WTC11 (cell line): Measurements from ENCODE around the gene SEPTIN1. TPM values are rescaled to one million over a fixed set of nuclear protein-coding genes. Genes with fewer than 3 reads are reported as not detected.
"Not testable (repeated sequence)": the region's sequence is repeated elsewhere in the genome, so short reads cannot be mapped to it uniquely, and the experiment has no call there.

Experiments used
- ATAC-seq: fragments of 200-7000 bp; cut with Tn5 transposase; 2 replicates; pipeline ENCODE4 v1.10.0; 2021; ENCODE audit warnings: mild to moderate bottlenecking, moderate library complexity
- CTCF ChIA-PET: fragments of 300-600 bp; sonication (Branson Sonifier 250); formaldehyde crosslinking; loops from one replicate; lab custom pipeline; 2021; ENCODE audit warnings: antibody characterized with exemption; lab: Charles Lee
- POLR2A ChIA-PET: fragments of 350-600 bp; sonication (Branson Sonifier 250); formaldehyde crosslinking; loops from one replicate; lab custom pipeline; 2021; ENCODE audit warnings: antibody characterized with exemption; lab: Charles Lee
- DNase-seq: peaks from one replicate; pipeline ENCODE4 v3.0.0; 2021; ENCODE audit warnings: low spot score
- H3K27ac Mint-ChIP-seq: 2 replicates; pipeline ENCODE4 v1.8.0; 2021; ENCODE audit warnings: mixed read lengths
- H3K27me3 Mint-ChIP-seq: 2 replicates; pipeline ENCODE4 v1.8.0; 2021; ENCODE audit warnings: low read depth, mild to moderate bottlenecking, moderate library complexity, mixed read lengths
- H3K36me3 Mint-ChIP-seq: 2 replicates; pipeline ENCODE4 v1.8.0; 2021; ENCODE audit warnings: mixed read lengths
- H3K4me1 Mint-ChIP-seq: 2 replicates; pipeline ENCODE4 v1.8.0; 2022; ENCODE audit warnings: mixed read lengths
- H3K4me3 Mint-ChIP-seq: 2 replicates; pipeline ENCODE4 v1.8.0; 2021; ENCODE audit warnings: mild to moderate bottlenecking, moderate library complexity, mixed read lengths
- H3K9me3 Mint-ChIP-seq: 2 replicates; pipeline ENCODE4 v1.8.0; 2021; ENCODE audit warnings: mixed read lengths
- GABPB1 ChIP-seq: sonication (generic); formaldehyde crosslinking; IDR thresholded peaks from 2 replicates; pipeline ENCODE4 v1.8.1; 2023; ENCODE audit warnings: mild to moderate bottlenecking, missing genetic modification reagents
- SP1 ChIP-seq: sonication (generic); formaldehyde crosslinking; conservative IDR thresholded peaks from 2 replicates; pipeline ENCODE4 v1.8.1; 2022; ENCODE audit warnings: missing genetic modification reagents
- ZNF263 ChIP-seq: sonication (generic); formaldehyde crosslinking; IDR thresholded peaks from 2 replicates; pipeline ENCODE4 v1.8.1; 2022; ENCODE audit warnings: low read depth, mild to moderate bottlenecking, moderate library complexity, missing genetic modification reagents
- total RNA-seq: library from RNA; stranded (reverse); gene quantifications from 3 replicates; pipeline ENCODE4 v1.2.3, GENCODE V29; 2021
- TF ChIP-seq, protein P1 (sequence below): sonication (generic); formaldehyde crosslinking; IDR thresholded peaks from 2 replicates; pipeline ENCODE4 v1.8.1; 2022; ENCODE audit warnings: mild to moderate bottlenecking, moderate library complexity, missing genetic modification reagents
- TF ChIP-seq, protein P2 (sequence below): sonication (generic); formaldehyde crosslinking; IDR thresholded peaks from 2 replicates; pipeline ENCODE4 v1.8.1; 2023; ENCODE audit warnings: mild to moderate bottlenecking, moderate library complexity, missing genetic modification reagents

The SEPTIN1 gene
- total RNA-seq, 1 experiment from 2014 or later: 2.3 TPM

DNA sequence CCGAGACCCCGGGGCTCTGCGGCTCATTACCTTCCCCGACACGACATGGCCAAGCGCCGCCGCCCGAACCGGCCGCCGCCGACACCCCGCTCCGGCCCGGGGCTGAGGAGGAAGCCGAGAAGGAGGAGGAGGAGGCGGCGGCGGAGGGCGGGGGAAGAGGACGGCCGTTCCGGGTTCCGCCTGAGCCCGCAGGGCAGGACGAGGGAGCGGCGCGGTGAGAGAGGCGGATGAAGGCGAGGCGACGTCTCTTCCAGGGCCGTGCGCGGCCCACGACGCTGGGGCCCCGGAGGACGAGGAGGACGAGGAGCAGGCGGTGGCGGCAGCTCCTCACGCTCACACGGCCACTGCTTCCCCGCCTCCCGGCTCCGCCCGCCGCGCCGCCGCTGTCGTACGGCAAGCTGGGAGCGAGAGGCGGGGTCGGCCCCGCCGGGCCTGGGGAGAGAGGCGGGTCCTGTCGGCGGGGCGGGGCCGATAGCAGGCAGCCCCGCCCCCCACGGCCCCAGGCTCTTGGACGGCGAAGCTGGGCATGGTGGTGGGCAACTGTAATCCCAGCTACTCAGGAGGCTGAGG, 47.2 kb downstream of the SEPTIN1 start (continued):
- TF ChIP-seq, protein P1, sequence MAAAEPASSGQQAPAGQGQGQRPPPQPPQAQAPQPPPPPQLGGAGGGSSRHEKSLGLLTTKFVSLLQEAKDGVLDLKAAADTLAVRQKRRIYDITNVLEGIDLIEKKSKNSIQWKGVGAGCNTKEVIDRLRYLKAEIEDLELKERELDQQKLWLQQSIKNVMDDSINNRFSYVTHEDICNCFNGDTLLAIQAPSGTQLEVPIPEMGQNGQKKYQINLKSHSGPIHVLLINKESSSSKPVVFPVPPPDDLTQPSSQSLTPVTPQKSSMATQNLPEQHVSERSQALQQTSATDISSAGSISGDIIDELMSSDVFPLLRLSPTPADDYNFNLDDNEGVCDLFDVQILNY (CRISPR knock-in tag): peak; percentile 56; the same call in 1 of the 2 replicates
- TF ChIP-seq, protein P2, sequence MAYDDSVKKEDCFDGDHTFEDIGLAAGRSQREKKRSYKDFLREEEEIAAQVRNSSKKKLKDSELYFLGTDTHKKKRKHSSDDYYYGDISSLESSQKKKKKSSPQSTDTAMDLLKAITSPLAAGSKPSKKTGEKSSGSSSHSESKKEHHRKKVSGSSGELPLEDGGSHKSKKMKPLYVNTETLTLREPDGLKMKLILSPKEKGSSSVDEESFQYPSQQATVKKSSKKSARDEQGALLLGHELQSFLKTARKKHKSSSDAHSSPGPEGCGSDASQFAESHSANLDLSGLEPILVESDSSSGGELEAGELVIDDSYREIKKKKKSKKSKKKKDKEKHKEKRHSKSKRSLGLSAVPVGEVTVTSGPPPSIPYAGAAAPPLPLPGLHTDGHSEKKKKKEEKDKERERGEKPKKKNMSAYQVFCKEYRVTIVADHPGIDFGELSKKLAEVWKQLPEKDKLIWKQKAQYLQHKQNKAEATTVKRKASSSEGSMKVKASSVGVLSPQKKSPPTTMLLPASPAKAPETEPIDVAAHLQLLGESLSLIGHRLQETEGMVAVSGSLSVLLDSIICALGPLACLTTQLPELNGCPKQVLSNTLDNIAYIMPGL: peak; percentile 38; the same call in 1 of the 2 replicates
- TF ChIP-seq SP1 (CRISPR knock-in tag): peak; percentile 80
- peak; percentile 50 for TF ChIP-seq ZNF263 (CRISPR knock-in tag)
- peak; percentile 24; the same call in 1 of the 2 replicates for TF ChIP-seq GABPB1

DNA sequence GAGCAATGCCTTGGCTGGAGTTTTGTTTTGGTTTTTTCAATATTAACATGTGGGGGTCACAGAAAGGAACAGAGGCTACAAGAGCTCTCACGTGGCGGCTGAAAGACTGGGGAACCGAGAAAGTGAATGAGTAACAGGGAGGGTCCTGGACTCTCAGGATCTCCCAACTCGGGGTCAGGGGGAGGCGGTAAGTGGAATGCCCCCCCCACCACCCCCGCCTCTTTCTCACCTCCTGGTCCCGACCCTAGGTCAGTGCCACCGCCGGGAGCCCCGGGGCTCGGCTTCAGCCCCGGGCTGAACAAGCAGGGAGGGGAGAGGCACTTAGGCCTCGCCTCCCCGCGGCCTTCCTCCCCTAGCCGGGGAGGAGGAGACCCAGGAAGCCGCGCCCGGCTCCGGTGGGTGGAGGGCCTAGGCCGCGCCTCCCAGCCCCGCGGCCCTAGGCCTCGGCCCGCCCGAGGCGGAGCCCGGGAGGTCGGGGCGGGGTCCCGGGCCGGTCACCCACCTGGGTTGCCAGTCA, 47.8 kb downstream of the SEPTIN1 start:
- Mint-ChIP-seq H3K4me3 (peak overlapping the region; percentile 95), H3K4me1 (peaks cover 11% of the 10 kb centered on the region), H3K27ac (peak overlapping the region; percentile 98)
- CTCF ChIA-PET: interaction anchor here (0.9 to 1.6 kb wide), 6 partner anchors 18 to 281 kb away, joined by 3 to 4 read pairs (median 4); partner anchors contain the start of genes DCTPP1 and ZNF48
- H3K9me3 Mint-ChIP-seq, H3K36me3 Mint-ChIP-seq, H3K27me3 Mint-ChIP-seq: not testable (repeated sequence)
- DNase-seq (peak; percentile 82), ATAC-seq (peak; percentile 96)
- POLR2A ChIA-PET: interaction anchor here (1.4 to 1.5 kb wide), 2 partner anchors 83 to 95 kb away, joined by 4 to 5 read pairs; partner anchors contain the start of gene DCTPP1

Other genes starting within 250 kb of the SEPTIN1 start
- 6.2 to 10.0 TPM (median 6.5 TPM) in 3 replicates for gene CORO1A, start 199.0 kb downstream of the SEPTIN1 start, total RNA-seq
- 191 to 206 TPM (median 192 TPM) in 3 replicates for gene BOLA2B, start 188.9 kb downstream of the SEPTIN1 start, total RNA-seq
- gene SLX1A, start 188.7 kb downstream of the SEPTIN1 start, total RNA-seq: 37.2 to 77.0 TPM (median 53.2 TPM) in 3 replicates
- 7.1 to 11.3 TPM (median 8.3 TPM) in 3 replicates for gene SULT1A3, start 183.3 kb downstream of the SEPTIN1 start, total RNA-seq
- gene NPIPB13, start 134.1 kb downstream of the SEPTIN1 start, total RNA-seq: 5.4 to 9.6 TPM (median 8.4 TPM) in 3 replicates
- gene CD2BP2, start 27.3 kb downstream of the SEPTIN1 start, total RNA-seq: 51.0 to 56.6 TPM (median 51.1 TPM) in 3 replicates
- gene TBC1D10B, start 12.1 kb downstream of the SEPTIN1 start, total RNA-seq: 33.4 to 40.5 TPM (median 34.6 TPM) in 3 replicates
- 0.80 to 1.3 TPM (median 0.85 TPM) in 3 replicates for gene MYL11, start 7.8 kb downstream of the SEPTIN1 start, total RNA-seq
- 31.3 to 39.3 TPM (median 32.1 TPM) in 3 replicates for gene ZNF48, start 12.9 kb upstream of the SEPTIN1 start, total RNA-seq
- 10.0 to 12.5 TPM (median 11.3 TPM) in 3 replicates for gene ZNF771, start 25.0 kb upstream of the SEPTIN1 start, total RNA-seq
- gene DCTPP1, start 47.5 kb upstream of the SEPTIN1 start, total RNA-seq: 69.0 to 72.2 TPM (median 70.5 TPM) in 3 replicates
- 50.4 to 55.2 TPM (median 53.5 TPM) in 3 replicates for gene SEPHS2, start 63.3 kb upstream of the SEPTIN1 start, total RNA-seq
- gene ITGAL, start 90.2 kb upstream of the SEPTIN1 start, total RNA-seq: 0.64 to 1.1 TPM (median 1.0 TPM) in 3 replicates
- gene ZNF768, start 144.0 kb upstream of the SEPTIN1 start, total RNA-seq: 35.9 to 43.0 TPM (median 42.4 TPM) in 3 replicates
- gene ZNF747, start 152.3 kb upstream of the SEPTIN1 start, total RNA-seq: 11.3 to 11.7 TPM (median 11.5 TPM) in 3 replicates
- gene ZNF764, start 175.8 kb upstream of the SEPTIN1 start, total RNA-seq: 9.0 to 10.4 TPM (median 9.1 TPM) in 3 replicates
- 4.2 to 6.0 TPM (median 4.9 TPM) in 3 replicates for gene ZNF688, start 189.2 kb upstream of the SEPTIN1 start, total RNA-seq
- gene ZNF785, start 203.1 kb upstream of the SEPTIN1 start, total RNA-seq: 15.4 to 16.5 TPM (median 16.0 TPM) in 3 replicates
- 13.2 to 16.3 TPM (median 15.9 TPM) in 3 replicates for gene ZNF689, start 227.8 kb upstream of the SEPTIN1 start, total RNA-seq